ENCODE measurements around the gene CTIF.

CTIF gene

DNA sequence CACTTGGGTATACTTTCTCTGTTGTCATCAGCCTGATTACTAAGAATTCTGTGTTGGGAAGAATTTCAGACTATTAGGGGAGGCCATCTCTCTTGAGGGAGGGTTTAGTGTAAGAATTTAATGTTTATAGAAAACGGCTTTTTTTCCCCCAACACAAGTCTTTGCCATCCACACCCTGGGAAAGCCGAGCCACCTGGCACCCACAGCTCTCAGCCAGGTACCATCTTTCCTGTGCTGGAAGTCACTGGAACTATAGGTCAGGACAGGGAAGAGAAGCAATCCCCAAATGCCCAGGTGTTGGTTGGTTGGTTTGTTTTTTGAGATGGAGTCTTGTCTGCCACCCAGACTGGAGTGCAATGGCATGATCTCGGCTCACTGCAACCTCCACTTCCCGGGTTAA, 256.9 kb downstream of the CTIF start:
- DNase-seq (ENCODE audit: extremely low read depth, low read depth) = no peak
- TF ChIP-seq, protein P1, sequence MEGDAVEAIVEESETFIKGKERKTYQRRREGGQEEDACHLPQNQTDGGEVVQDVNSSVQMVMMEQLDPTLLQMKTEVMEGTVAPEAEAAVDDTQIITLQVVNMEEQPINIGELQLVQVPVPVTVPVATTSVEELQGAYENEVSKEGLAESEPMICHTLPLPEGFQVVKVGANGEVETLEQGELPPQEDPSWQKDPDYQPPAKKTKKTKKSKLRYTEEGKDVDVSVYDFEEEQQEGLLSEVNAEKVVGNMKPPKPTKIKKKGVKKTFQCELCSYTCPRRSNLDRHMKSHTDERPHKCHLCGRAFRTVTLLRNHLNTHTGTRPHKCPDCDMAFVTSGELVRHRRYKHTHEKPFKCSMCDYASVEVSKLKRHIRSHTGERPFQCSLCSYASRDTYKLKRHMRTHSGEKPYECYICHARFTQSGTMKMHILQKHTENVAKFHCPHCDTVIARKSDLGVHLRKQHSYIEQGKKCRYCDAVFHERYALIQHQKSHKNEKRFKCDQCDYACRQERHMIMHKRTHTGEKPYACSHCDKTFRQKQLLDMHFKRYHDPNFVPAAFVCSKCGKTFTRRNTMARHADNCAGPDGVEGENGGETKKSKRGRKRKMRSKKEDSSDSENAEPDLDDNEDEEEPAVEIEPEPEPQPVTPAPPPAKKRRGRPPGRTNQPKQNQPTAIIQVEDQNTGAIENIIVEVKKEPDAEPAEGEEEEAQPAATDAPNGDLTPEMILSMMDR (IDR thresholded peaks at IDR 0.05; ENCODE audit: low read depth, low read length, missing control alignments) = no peak
- H3K4me3 ChIP-seq (replicated peaks; ENCODE audit: low read depth, low read length) = no peak overlapping the region

DNA sequence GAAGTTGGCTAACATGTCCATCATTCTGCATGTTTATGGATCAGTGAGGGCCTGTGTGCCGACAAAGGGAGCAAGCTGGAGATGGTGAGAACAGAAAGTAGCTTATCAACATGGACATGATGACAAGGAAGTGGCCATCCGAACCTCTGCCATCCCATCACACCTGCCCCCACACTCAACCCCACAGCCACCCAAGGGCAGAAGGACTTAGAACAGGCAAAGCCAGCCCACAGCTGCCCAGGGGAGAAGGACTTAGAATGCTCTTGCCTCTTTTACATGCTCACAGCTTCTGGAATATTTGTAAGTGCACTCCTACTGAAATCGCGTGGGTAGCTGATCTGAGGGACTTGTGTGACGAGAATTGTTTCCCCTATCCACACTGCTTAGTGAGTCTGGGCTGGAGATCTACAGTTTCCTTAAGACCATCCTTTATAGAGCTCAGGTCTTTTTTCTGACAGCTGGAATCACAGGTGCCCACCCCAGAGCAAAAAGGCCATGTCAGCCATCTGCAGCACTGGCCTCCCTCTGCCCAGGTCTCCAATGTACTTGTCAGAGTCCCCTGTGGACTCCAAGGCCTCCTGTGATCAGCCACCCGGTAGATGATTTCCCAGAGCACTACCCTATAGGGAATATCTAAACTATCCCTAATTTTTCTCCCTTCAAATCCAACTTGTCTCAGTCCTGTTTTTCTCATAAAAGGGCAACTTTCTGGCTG, 257.8 kb downstream of the CTIF start:
- H3K4me3 ChIP-seq (replicated peaks; ENCODE audit: low read depth, low read length) = no peak overlapping the region
- TF ChIP-seq, protein P1 (IDR thresholded peaks at IDR 0.05; ENCODE audit: low read depth, low read length, missing control alignments) = no peak
- no peak for DNase-seq (ENCODE audit: extremely low read depth, low read depth)

DNA sequence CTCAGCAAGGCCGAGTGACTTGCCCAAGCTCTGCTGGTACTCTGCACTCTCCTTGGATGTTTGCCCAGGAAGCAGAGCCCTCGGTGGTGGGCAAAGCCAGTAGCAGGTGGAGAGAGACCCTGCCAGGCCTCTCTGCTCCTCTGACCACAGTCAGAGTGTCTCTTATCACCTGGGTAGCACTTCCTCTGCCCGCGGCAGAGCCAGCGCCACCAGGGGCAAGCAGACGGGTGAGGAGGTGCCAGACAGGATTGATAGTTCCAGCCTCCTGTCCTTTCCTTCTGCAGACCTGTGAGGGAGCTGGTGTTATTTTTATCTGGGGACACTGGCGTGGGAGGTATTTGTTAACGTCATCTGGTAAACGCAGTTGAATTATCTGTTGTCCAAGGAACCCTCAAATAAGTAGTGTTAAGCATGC, 259.0 kb downstream of the CTIF start:
- no peak for DNase-seq (ENCODE audit: extremely low read depth, low read depth)
- TF ChIP-seq, protein P1 (IDR thresholded peaks at IDR 0.05; ENCODE audit: low read depth, low read length, missing control alignments) = no peak
- no peak overlapping the region for H3K4me3 ChIP-seq (replicated peaks; ENCODE audit: low read depth, low read length)

DNA sequence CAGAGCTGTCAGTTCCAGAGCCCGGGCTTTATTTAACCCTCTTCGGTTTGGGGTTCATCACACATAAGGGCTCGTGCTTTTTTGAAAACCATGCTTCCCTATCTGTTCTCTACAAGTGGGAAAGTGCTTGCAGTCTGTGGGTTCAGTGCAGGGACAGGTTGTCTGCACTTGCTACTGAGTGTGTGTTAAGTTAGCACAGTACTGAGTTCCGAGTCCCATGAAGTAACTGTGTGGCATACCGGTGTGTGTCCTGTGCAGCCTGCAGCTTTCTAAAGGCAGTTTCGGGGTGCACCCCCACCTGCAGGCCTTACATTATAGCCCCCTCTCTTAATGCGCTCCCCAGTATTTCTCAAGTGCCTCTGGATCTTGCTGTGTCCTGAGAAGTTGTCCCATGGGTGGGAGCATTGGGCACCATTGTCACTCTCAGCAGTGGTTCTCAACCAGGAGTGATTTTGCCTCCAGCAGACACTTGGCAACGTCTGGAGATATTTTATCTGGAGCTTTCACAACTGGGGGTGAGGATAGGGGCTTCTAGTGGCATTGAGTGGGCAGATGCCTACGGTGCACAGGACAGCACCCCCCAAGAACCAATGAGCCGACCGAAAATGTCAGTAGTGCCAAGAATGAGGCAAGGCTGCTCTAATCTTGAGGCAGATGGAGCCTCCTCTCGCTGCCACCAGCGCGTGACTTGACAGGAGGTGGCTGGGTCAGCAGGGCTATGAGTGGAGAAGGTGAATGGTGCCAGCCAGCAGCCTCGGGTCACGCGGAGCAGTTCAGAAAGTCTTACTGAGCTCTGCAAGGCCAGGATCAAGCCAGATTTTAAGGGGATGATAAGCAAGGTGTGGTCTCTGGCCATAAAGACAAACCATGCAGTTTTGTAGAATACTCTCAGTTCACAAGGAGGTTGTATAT, 259.8 kb downstream of the CTIF start:
- no peak overlapping the region for H3K4me3 ChIP-seq (replicated peaks; ENCODE audit: low read depth, low read length)
- TF ChIP-seq, protein P1 (IDR thresholded peaks at IDR 0.05; ENCODE audit: low read depth, low read length, missing control alignments) = no peak
- DNase-seq (ENCODE audit: extremely low read depth, low read depth) = no peak

DNA sequence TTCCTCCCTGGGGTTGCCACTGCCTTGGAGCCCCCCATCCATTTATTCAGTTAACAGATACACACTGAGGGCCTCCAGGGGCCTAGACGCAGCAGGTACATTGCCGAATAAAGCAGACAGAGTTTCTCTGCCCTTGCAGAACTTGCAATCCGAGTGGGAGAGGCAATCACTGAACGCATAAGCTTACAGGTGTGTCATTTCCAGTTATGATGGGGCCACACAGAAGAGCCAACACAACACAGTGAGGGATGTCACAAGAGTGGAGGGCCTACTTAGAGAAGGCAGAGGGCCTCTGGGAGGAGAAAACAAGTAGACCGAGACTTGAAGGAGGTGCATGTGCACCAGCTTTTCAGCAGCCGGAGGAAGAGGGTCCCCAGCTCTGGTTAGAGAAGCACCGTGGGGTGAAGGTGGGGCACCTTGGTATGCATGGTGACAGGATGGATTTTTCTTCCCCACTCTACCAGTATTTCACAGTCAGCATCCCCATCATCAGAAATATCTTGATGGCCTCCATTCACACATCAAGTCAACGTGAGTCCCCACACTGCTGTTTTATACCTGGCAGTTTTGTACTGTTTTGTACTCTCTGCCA, 261.0 kb downstream of the CTIF start:
- TF ChIP-seq, protein P1 (IDR thresholded peaks at IDR 0.05; ENCODE audit: low read depth, low read length, missing control alignments) = no peak
- DNase-seq (ENCODE audit: extremely low read depth, low read depth) = no peak
- no peak overlapping the region for H3K4me3 ChIP-seq (replicated peaks; ENCODE audit: low read depth, low read length)

DNA sequence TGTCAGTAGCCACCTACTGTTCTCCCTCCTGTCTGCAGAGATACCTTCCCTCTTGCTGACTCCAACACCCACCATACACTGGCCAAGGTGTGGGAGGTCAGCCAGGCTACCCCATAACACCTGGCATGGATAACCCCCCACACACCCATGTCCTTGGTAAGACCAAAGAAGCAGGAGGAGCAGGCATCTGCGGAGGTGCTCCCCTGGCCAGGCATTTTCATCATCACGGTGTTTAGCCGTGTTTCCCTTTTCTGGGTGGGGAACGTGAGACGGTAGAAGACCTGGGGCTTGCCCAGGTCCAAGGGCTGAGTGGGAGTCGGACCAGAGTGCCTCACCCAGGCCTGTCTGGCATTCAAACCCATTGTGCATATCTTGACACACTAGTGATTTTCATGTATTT, 261.6 kb downstream of the CTIF start:
- TF ChIP-seq, protein P1 (IDR thresholded peaks at IDR 0.05; ENCODE audit: low read depth, low read length, missing control alignments) = no peak
- no peak overlapping the region for H3K4me3 ChIP-seq (replicated peaks; ENCODE audit: low read depth, low read length)
- DNase-seq (ENCODE audit: extremely low read depth, low read depth) = no peak

All from HFF-Myc (cell line).